ENCODE results near the gene ACVR1B. TPM values are rescaled to one million over a fixed set of nuclear protein-coding genes. Genes with fewer than 3 reads are reported as not detected.

ACVR1B gene
- total and polyA plus RNA-seq, 2 of the 8 experiments (the other 6 are each of a cell fraction or from before 2014, with no cell fraction given): 16.0 to 19.2 TPM

DNA sequence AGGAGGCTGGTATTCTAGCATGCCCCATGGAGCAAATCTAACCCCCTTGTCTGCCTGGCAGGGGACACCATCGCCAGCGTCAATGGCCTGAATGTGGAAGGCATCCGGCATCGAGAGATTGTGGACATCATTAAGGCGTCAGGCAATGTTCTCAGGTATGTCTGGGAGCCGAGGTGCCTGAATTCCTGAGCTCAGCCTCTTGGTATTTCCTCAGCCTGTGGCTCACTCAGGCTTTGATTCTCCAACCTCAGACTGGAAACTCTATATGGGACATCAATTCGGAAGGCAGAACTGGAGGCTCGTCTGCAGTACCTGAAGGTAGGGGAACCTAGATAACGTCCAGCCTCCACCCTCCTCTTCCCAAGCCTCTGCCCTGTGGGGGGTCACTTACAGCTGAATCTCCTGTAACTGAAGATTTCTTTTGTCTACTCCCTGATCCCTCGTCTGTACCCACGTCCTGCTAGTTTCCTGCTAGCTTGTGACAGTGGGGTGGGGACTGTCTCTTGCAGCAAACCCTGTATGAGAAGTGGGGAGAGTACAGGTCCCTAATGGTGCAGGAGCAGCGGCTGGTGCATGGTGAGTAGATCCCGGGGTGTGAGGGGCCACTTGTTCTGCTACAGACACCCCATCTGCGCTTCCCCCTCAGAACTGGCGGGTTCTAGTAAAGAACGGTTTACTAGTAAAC lies 62.3 kb downstream of the ACVR1B start:
- H3K27ac ChIP-seq (ENCODE audit: low read depth, low read length): no peak overlapping the region
- H4K91ac ChIP-seq (replicated peaks; ENCODE audit: insufficient read length, low read length): no peak overlapping the region
- no peaks in the 10 kb centered on the region for H3K79me2 ChIP-seq (ENCODE audit: control insufficient read depth in 1 of 2, insufficient read depth in 2 of 2, low read length in 2 of 2)
- ChIA-PET CTCF (ENCODE audit: partially characterized antibody) (interaction anchor here (0.8 to 38.2 kb wide), 5 partner anchors 11 to 271 kb away, joined by 3 to 1249 read pairs (median 1022); partner anchors contain the start of genes ATG101, NR4A1, SMIM41 and TAMALIN), POLR2A (ENCODE audit: partially characterized antibody) (interaction anchor here (1.2 to 4.3 kb wide), 4 partner anchors 9 to 65 kb away, joined by 3 to 31 read pairs (median 4); partner anchors contain the start of gene TAMALIN)
- FAIRE-seq (no peak), DNase-seq (ENCODE audit: low read depth in 1 of 2, low spot score in 2 of 2) (no peak)
- H3K18ac ChIP-seq (ENCODE audit: extremely low read depth, low read length): no peak overlapping the region; the same call in none of the 2 replicates
- no peaks in the 10 kb centered on the region for H3K79me1 ChIP-seq (ENCODE audit: low read depth, low read length)
- peaks cover 1 to 49% (median 31%) of the 10 kb centered on the region in 4 experiments for H3K27me3 ChIP-seq (replicated peaks in 1 of 4; ENCODE audit: control insufficient read depth in 3 of 4, extremely low read depth in 1 of 4, insufficient read depth in 3 of 4, low read length in 3 of 4)
- H2AFZ ChIP-seq (ENCODE audit: low read length): no peak overlapping the region
- no peak overlapping the region for H4K5ac ChIP-seq (ENCODE audit: insufficient read length, low read depth, low read length)
- H4K8ac ChIP-seq (ENCODE audit: extremely low read depth, insufficient read depth, low read length): no peak overlapping the region
- H2BK5ac ChIP-seq (ENCODE audit: low read depth, low read length): no peak overlapping the region
- H3K14ac ChIP-seq (ENCODE audit: insufficient read length): no peak overlapping the region
- 0 out of 2 replicates have a peak overlapping the region, but pooled peaks have one; percentile 34 for H2AK5ac ChIP-seq (ENCODE audit: low read depth, low read length)
- peaks cover 0 to 3% of the 10 kb centered on the region in 2 experiments for H4K20me1 ChIP-seq (replicated peaks in 1 of 2; ENCODE audit: control insufficient read depth in 1 of 2, insufficient read depth in 2 of 2, low read length in 2 of 2)
- no peak overlapping the region for H2BK12ac ChIP-seq (ENCODE audit: low read depth, low read length)
- no peaks in the 10 kb centered on the region for H3K9me3 ChIP-seq (ENCODE audit: insufficient read depth in 2 of 2, low read depth in 1 of 2, low read length in 1 of 2)
- H3K23ac ChIP-seq (ENCODE audit: insufficient read length): no peak overlapping the region
- H3K4me2 ChIP-seq (ENCODE audit: insufficient read depth in 1 of 2, low read depth in 2 of 2, low read length in 2 of 2): peak overlapping the region; percentile 22 to 38; a peak in 1 of 4 replicates
- H3K4me3 ChIP-seq (ENCODE audit: extremely low read depth in 1 of 4, insufficient read depth in 2 of 4, low read depth in 3 of 4, low read length in 4 of 4): no peak overlapping the region
- H3K4ac ChIP-seq (replicated peaks; ENCODE audit: insufficient read length, low read depth, low read length): no peak overlapping the region
- no peak overlapping the region for H3K56ac ChIP-seq (replicated peaks; ENCODE audit: insufficient read length, low read depth, low read length)
- H3K36me3 ChIP-seq (ENCODE audit: control insufficient read depth in 2 of 4, insufficient read depth in 4 of 4, low read length in 3 of 4): no peaks in the 10 kb centered on the region; a peak in 1 of 8 replicates
- no peaks in the 10 kb centered on the region; the same call in 1 of the 2 replicates for H3K23me2 ChIP-seq (ENCODE audit: low read depth, low read length)
- H2BK15ac ChIP-seq (ENCODE audit: low read length): 0 out of 2 replicates have a peak overlapping the region, but pooled peaks have one; percentile 37
- no peak overlapping the region for H3K9ac ChIP-seq (replicated peaks in 1 of 4; ENCODE audit: extremely low read depth in 1 of 4, low read depth in 3 of 4, low read length in 3 of 4)
- H3K4me1 ChIP-seq (replicated peaks in 1 of 4; ENCODE audit: control insufficient read depth in 3 of 4, insufficient read depth in 4 of 4, low read length in 3 of 4): peaks cover 5 to 35% (median 23%) of the 10 kb centered on the region in 4 experiments
- WGBS, 2 experiments (ENCODE audit: extremely low coverage in 1 of 2, insufficient coverage in 1 of 2, insufficient read length in 1 of 2, insufficient replicate concordance in 2 of 2, low coverage in 1 of 2, low lambda C conversion rate in 2 of 2, missing lambda C conversion rate in 1 of 2): 83% methylated on average over 16 of the region's 16 CpGs; no CpG with 5 or more reads in 1 of the 2 experiments
- no peak overlapping the region for H2BK120ac ChIP-seq (replicated peaks; ENCODE audit: low read depth, low read length)
- no peak overlapping the region for H2BK20ac ChIP-seq (ENCODE audit: low read length)
- TF ChIP-seq TEAD4 (IDR thresholded peaks at IDR 0.05; ENCODE audit: low read depth, low read length) (no peak), BCL11A (IDR thresholded peaks at IDR 0.05; ENCODE audit: low read depth in 2 of 2, low read length in 2 of 2) (no peak), MAFK (IDR thresholded peaks at IDR 0.05; ENCODE audit: low read depth, low read length) (no peak), SUZ12 (IDR thresholded peaks at IDR 0.05; ENCODE audit: low read length) (0 out of 2 replicates have a peak, but pooled peaks have one; percentile 1), HDAC6 (IDR thresholded peaks at IDR 0.05; ENCODE audit: low read depth, low read length) (no peak), ASH2L (IDR thresholded peaks at IDR 0.05; ENCODE audit: low read length) (no peak), RXRA (IDR thresholded peaks at IDR 0.05; ENCODE audit: insufficient read depth, low read depth, low read length) (no peak), EZH2 (IDR thresholded peaks at IDR 0.05; ENCODE audit: low read depth, low read length, severe bottlenecking) (peak; percentile 8), CHD2 (IDR thresholded peaks at IDR 0.05; ENCODE audit: low read length) (no peak), JUND (IDR thresholded peaks at IDR 0.05; ENCODE audit: low read length) (no peak), PHF8 (conservative IDR thresholded peaks at IDR 0.05; ENCODE audit: low read depth, low read length) (no peak), POLR2A (IDR thresholded peaks at IDR 0.05; ENCODE audit: control extremely low read depth in 1 of 2, low read depth in 2 of 2, low read length in 2 of 2) (no peak)
- TF ChIP-seq, protein P1, sequence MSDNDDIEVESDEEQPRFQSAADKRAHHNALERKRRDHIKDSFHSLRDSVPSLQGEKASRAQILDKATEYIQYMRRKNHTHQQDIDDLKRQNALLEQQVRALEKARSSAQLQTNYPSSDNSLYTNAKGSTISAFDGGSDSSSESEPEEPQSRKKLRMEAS (IDR thresholded peaks at IDR 0.05): no peak
